ENCODE measurements around the gene SCYGR1.
"Not testable (repeated sequence)": the region's sequence is repeated elsewhere in the genome, so short reads cannot be mapped to it uniquely, and the experiment has no call there.

Gene SCYGR1

DNA sequence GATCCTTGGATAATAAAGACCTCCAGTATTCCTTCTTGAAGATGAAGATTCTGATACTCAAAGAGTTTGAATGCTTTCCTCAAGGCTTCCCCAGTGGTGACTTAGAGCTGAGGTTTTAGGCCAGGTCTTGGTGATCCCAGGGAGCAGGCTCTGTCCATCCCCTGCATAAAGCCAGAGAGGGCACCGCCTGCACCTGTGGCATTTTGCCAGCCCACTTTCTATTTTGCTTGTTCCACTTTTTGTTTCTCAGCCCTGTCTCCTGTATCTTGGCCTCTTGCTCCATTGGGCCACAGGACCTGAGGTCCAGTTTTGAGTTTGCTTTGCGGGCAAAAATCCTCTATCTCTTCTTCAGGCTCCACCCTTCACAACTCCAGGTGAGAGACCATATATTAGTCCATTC lies 6.7 kb upstream of the SCYGR1 start:
- DNase-seq (ENCODE audit: low read depth), result no peak
- TF ChIP-seq, protein P1, sequence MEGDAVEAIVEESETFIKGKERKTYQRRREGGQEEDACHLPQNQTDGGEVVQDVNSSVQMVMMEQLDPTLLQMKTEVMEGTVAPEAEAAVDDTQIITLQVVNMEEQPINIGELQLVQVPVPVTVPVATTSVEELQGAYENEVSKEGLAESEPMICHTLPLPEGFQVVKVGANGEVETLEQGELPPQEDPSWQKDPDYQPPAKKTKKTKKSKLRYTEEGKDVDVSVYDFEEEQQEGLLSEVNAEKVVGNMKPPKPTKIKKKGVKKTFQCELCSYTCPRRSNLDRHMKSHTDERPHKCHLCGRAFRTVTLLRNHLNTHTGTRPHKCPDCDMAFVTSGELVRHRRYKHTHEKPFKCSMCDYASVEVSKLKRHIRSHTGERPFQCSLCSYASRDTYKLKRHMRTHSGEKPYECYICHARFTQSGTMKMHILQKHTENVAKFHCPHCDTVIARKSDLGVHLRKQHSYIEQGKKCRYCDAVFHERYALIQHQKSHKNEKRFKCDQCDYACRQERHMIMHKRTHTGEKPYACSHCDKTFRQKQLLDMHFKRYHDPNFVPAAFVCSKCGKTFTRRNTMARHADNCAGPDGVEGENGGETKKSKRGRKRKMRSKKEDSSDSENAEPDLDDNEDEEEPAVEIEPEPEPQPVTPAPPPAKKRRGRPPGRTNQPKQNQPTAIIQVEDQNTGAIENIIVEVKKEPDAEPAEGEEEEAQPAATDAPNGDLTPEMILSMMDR (IDR thresholded peaks at IDR 0.05; ENCODE audit: insufficient read depth, low read depth, low read length, missing control alignments), result no peak

DNA sequence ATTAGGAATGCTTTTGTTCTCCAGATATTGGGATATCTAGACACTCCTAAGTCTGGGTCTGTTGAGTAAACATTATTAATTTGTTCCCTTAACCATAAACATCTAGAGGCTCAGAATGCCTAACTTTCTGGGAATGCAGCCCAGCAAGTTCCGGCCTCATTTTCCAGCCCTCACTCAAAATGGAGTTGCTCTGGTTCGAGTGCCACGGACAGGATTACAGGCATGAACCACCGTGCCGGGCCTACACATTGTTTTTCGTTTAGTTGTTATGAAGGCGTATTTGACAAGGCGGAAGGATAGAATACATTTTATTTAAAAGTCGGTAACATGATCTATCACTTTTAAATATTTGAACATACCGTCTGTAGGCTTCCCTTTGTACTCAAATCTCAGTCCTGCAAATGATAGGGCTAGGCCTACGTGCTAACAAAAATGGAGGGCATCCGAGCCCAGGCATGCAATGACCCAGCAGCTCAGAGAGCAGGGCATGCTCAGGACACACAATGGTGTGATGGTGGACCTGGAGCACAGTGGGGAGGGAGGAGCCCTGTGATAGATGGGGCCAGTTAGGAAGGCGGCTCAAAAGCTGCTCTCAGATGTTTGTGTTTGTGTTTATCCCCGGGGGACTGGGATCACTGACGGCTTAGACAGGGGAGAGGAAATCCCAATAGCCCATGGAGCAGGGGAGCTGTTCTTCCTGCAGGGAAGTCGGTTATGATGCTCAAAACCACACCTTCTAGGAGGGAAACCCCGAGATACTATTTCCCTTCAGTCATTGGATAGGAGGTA lies 2.9 kb upstream of the SCYGR1 start:
- TF ChIP-seq, protein P1 (IDR thresholded peaks at IDR 0.05; ENCODE audit: insufficient read depth, low read depth, low read length, missing control alignments), result no peak
- DNase-seq (ENCODE audit: low read depth), result no peak
- no peak overlapping the region for H3K4me3 ChIP-seq (ENCODE audit: low read depth, low read length)

More for the DNA sequence above, 6.7 kb upstream of the SCYGR1 start:
- no peak overlapping the region for H3K4me3 ChIP-seq (ENCODE audit: low read depth, low read length)

DNA sequence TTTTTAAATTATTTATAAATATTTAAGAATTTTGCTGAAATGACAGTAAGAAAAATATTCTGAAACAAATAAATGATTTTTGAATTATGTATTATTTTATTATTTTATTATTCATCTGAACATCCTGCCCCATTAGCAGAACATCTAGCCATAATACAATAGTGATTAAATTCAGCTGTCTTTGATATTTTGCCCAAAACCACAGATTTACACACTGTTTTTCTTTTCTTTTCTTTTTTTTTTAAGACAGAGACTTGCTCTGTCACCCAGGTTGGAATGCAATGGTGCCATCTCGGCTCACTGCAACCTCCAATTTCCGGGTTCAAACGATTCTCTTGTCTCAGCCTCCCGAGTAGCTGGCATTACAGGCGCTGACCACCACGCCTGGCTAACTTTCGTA lies 1.9 kb upstream of the SCYGR1 start:
- DNase-seq (ENCODE audit: low read depth), result no peak
- no peak overlapping the region for H3K4me3 ChIP-seq (ENCODE audit: low read depth, low read length)
- TF ChIP-seq, protein P1 (IDR thresholded peaks at IDR 0.05; ENCODE audit: insufficient read depth, low read depth, low read length, missing control alignments), result no peak

DNA sequence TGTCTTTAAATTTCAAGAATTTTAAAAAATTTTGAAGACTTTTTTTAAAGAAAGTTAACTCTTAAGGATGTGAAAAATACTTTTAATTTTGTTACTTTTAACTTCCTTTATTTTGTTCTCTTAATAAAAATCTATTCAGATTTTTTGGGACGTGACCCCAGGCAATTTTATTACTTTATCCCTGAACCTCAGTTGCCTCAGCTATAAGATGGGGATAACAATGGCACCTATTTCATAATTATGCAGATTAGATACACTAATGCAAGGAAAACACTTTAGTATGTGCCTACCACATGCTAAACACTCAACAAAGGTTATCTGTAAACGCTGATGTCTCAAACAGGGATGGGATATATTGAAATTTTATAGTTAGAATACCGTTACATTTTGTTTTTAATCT lies 1.5 kb upstream of the SCYGR1 start:
- no peak for DNase-seq (ENCODE audit: low read depth)
- no peak overlapping the region for H3K4me3 ChIP-seq (ENCODE audit: low read depth, low read length)
- TF ChIP-seq, protein P1 (IDR thresholded peaks at IDR 0.05; ENCODE audit: insufficient read depth, low read depth, low read length, missing control alignments), result no peak

DNA sequence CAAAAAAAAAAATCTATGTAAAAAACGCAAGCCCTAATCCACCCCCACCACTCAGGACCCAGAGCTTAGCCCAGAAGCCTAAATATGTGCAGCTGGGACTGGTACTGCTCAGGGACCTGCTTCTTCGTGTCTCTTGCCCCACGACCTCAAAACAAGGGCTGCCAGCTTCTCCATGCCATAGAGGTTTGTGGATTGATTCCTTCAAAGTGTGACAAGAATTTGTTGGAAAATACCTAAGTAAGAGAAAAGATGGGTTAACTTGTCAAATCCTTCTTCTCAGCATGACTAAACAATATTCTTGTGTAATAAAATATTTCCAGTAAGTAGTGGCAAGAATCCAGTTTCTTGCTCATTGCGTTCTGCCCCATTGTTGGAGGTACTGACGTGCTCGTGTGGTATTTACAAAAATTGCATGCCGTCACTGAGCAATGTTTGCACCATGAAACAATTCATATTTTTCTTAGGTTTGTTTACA lies 825 bp upstream of the SCYGR1 start:
- TF ChIP-seq, protein P1 (IDR thresholded peaks at IDR 0.05; ENCODE audit: insufficient read depth, low read depth, low read length, missing control alignments), result no peak
- DNase-seq (ENCODE audit: low read depth), result no peak
- H3K4me3 ChIP-seq (ENCODE audit: low read depth, low read length), result no peak overlapping the region

DNA sequence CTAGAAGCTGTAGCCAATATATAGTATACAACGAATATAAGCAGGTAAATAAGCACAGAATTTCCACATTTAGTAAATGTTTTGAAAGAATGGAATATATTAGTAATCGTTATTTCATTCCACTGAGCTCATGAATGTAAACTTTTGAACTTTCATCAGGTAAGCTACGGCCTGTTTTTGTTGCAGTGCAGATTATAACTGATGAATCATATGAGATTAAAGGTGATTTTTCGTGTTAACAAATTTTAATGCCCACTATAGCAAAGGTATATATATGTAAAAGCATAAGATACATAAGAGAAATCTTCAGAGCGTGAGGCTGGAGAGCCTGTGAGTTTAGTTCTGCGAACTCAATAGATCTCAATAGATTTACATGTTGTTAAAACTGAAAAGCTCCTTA lies 1.1 kb downstream of the SCYGR1 start:
- TF ChIP-seq, protein P1 (IDR thresholded peaks at IDR 0.05; ENCODE audit: insufficient read depth, low read depth, low read length, missing control alignments), result no peak
- DNase-seq (ENCODE audit: low read depth), result no peak
- H3K4me3 ChIP-seq (ENCODE audit: low read depth, low read length), result no peak overlapping the region

DNA sequence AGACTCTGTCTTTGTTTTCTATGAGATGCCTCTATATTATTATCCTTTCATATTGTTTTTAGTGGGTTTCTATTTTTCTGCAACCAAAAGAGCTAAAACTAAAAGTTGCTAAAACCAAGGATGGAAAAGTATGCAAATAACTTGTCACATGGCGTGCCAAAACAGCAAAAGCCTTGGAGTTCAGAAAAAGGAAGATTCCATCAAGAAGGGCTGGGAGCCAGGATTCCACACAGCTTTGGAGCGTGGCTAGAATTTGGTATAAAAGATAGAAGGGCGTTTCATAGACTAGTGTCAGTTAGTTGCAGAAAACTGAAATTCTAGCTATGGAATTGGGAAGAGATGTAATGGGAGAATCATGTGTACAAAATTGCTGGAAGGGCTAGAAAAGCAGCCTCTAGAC lies 4.1 kb downstream of the SCYGR1 start:
- no peak overlapping the region for H3K4me3 ChIP-seq (ENCODE audit: low read depth, low read length)
- TF ChIP-seq, protein P1 (IDR thresholded peaks at IDR 0.05; ENCODE audit: insufficient read depth, low read depth, low read length, missing control alignments), result no peak
- DNase-seq (ENCODE audit: low read depth), result no peak

DNA sequence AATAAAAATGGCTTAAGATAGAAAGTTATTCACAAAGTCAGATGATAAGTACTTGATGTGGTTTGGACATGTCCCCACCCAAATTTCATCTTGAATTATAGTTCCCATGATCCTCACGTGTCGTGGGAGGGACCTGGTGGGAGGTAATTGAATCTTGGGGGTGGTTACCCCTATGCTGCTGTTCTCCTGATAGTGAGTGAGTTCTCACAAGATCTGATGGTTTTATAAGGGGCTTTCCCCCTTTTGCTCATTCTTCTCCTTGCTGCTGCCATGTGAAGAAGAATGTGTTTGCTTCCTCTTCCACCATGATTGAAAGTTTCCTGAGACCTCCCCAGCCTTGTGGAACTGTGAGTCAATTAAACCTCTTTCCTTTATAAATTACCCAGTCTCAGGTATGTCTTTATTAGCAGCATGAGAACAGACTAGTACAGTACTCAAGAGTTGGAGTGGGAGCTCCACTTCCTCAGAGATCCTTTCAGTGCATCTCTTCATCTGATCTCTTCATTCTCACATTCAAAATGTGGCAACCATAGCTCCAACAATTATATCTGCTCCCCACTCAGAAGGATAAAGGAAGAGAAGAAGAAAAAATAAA lies 5.4 kb downstream of the SCYGR1 start:
- not testable (repeated sequence) for H3K4me3 ChIP-seq (ENCODE audit: low read depth, low read length); DNase-seq (ENCODE audit: low read depth)

All from GM12865 (cell line).